GM12892 (cell line): Measurements from ENCODE around the gene MRAP.

Source experiments
- POLR2A ChIP-seq: IDR thresholded peaks from 2 replicates; pipeline ENCODE4 v1.6.1; 2011; ENCODE audit warnings: low read depth, low read length, control low read depth
- POLR2AphosphoS5 ChIP-seq: IDR thresholded peaks from 2 replicates; pipeline ENCODE4 v1.6.1; 2011; ENCODE audit warnings: low read depth, low read length, control low read depth
- TAF1 ChIP-seq: IDR thresholded peaks from 2 replicates; pipeline ENCODE4 v1.6.1; 2011; ENCODE audit warnings: low read depth, mild to moderate bottlenecking, control low read depth, low read length, borderline replicate concordance

DNA sequence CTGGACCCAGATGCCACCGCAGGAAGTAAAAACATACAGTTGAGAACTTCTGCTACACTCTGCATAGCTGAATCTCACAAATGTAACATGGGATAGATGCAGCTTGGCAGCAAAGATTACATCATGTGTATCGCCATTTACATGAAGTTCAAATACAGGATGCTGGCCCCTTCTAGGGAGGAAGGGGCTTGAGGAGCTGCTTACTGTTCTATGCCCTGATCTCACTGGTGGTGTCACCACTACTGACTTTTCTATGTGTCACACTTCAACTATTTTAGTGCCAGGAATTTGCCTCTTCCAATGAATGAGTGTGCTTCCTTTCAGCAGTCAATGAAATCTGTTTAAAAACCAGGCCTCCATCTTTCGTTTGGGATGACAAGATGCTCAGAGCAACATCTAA, 31.1 kb downstream of the MRAP start:
- TF ChIP-seq POLR2AphosphoS5 (no peak), POLR2A (no peak), TAF1 (no peak)
